Measurements from ENCODE around the gene CNTNAP2. TPM values are rescaled to one million over a fixed set of nuclear protein-coding genes. Genes with fewer than 3 reads are reported as not detected.

Gene CNTNAP2
- total RNA-seq, 1 donor from 2014 or later = 0.22 TPM

GRCh38 chr7:147436718-147437117 lies 1320.1 kb downstream of the CNTNAP2 start:
- DNase-seq = no peak
- ATAC-seq = no peak
- intact Hi-C loops (cut with micrococcal nuclease) = no loop called here

DNA sequence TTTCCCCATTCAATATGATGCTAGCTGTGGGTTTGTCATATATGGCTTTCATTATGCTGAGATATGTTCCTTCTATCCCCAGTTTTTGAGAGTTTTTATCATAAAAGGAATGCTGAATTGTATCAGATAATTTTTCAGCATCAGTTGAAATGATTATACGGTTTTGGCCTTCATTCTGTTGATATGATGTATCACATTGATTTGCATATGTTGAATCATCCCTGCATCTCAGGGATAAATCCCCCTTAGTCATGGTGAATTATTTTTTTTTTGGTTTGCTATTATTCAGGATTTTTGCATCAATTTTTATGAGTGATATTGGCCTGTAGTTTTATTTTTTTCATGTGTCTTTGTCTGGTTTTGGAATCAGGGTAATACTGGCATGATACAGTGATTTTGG lies 1321.6 kb downstream of the CNTNAP2 start:
- no peak for ATAC-seq
- intact Hi-C loops (cut with micrococcal nuclease) = no loop called here
- no peak for DNase-seq

DNA sequence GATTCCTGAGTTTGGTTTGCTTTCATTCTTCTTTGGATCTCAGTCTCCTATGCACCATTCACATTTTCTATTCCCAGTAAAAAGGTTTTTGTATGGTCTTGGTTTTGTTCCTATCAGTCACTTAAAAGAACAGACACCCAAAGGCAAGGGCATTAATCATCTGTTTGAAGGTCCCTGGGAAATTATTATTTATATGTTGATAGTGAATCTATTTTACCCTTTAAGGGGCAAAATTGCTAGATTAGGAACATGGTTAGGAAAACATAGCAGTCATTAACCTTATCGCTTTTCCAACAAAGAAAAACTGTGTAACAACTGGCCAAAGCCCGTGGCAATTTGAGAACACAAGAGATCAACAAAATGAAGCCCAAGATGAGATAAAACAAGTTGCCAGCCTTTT lies 1327.3 kb downstream of the CNTNAP2 start:
- DNase-seq = no peak
- ATAC-seq = no peak
- intact Hi-C loops (cut with micrococcal nuclease) = no loop called here

- DNase-seq = no peak
- intact Hi-C loops (cut with micrococcal nuclease) = no loop called here
- no peak for ATAC-seq
Observed at GRCh38 chr7:147452816-147453215, 1336.2 kb downstream of the CNTNAP2 start.

DNA sequence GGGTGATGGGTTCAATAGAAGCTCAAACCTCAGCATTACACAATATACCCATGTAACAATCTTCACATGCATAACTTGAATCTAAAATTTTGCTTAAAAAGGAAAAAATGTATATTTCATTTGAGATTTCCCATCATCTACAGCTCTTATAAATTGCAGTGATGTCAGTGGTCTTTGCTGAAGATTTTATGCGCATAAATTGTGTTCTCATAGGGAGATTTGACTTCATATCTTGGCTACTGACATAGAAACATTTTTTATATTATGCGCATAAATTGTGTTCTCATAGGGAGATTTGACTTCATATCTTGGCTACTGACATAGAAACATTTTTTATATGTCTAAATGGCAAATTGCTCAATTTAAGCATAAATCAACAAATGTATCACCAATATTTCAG lies 1348.6 kb downstream of the CNTNAP2 start:
- ATAC-seq = no peak
- intact Hi-C loops (cut with micrococcal nuclease) = no loop called here
- no peak for DNase-seq

- intact Hi-C loops (cut with micrococcal nuclease) = no loop called here
- DNase-seq (no peak), ATAC-seq (no peak)
Observed at GRCh38 chr7:147472556-147472955, 1356.0 kb downstream of the CNTNAP2 start.

DNA sequence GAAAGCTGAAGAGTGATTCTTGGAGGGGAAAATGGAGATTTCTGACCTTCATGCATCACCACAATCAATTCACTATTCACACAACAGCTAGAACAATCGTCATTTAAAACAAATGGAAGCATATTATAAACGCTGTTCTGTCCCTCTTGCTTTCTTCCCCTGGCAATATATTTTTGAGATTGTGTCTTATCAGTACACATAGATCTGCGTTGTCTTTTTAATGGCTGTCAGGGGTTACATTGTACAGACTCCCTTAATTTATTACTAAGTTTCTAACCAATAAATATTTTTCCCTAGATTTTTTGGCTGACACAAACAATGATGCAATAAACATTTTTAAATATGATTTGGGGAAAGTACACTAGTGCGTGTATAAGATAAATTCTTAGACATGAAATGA lies 1358.3 kb downstream of the CNTNAP2 start:
- intact Hi-C loops (cut with micrococcal nuclease) = no loop called here
- ATAC-seq (no peak), DNase-seq (no peak)

DNA sequence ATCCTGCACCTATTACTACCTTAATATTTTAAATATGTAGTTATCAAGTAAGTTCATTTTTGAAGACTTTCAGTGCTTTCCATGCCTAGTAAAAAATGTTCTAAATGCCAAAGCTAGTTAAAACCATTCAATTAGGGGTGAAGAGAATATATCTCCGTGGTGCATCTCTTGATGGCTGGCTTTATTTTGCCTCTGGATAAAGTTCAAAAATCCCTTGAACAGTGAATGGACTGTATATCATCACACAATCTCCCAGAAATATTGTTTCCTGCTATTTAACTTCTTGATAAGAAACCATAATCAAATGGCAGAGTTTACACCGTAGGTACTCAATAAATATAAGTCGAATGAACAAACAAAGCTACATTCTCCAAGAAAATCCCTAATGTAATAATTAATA lies 1360.9 kb downstream of the CNTNAP2 start:
- intact Hi-C loops (cut with micrococcal nuclease) = no loop called here
- DNase-seq = no peak
- no peak for ATAC-seq

GRCh38 chr7:147478796-147479195 lies 1362.2 kb downstream of the CNTNAP2 start:
- DNase-seq (no peak), ATAC-seq (no peak)
- intact Hi-C loops (cut with micrococcal nuclease) = no loop called here

- intact Hi-C loops (cut with micrococcal nuclease) = no loop called here
- no peak for ATAC-seq
- no peak for DNase-seq
Observed at GRCh38 chr7:147483634-147484292, 1367.2 kb downstream of the CNTNAP2 start.

DNA sequence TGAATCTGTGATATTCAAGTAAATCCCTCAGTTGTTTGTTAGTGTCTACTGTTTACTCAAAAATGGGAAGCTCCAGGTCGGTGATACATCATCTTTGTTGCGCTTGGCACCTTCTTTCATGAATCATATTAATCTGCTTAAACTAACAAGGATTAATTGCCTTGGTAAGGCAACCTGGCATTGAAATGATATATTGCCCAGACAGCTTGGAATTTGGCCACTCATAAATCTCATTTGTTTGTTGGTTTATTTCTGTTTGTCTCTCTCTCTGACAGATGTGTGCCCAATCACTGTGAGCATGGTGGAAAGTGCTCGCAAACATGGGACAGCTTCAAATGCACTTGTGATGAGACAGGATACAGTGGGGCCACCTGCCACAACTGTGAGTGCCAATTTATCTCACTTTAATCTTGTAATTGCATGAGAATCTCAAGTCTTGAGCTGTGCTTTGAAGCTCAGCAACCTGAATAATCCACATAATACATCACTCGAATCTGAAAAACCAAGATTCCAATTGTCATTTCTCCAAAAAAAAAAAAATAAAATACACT lies 1369.1 kb downstream of the CNTNAP2 start:
- ATAC-seq (no peak), DNase-seq (no peak)
- intact Hi-C loops (cut with micrococcal nuclease) = no loop called here

- intact Hi-C loops (cut with micrococcal nuclease) = no loop called here
- no peak for DNase-seq
- no peak for ATAC-seq
Observed at GRCh38 chr7:147492606-147493005, 1376.0 kb downstream of the CNTNAP2 start.

- intact Hi-C loops (cut with micrococcal nuclease) = no loop called here
- ATAC-seq (no peak), DNase-seq (no peak)
Observed at GRCh38 chr7:147496209-147496608, 1379.6 kb downstream of the CNTNAP2 start.

GRCh38 chr7:147497246-147497645 lies 1380.6 kb downstream of the CNTNAP2 start:
- DNase-seq = no peak
- no peak for ATAC-seq
- intact Hi-C loops (cut with micrococcal nuclease) = no loop called here

GRCh38 chr7:147498081-147498480 lies 1381.5 kb downstream of the CNTNAP2 start:
- intact Hi-C loops (cut with micrococcal nuclease) = no loop called here
- DNase-seq = no peak
- no peak for ATAC-seq

DNA sequence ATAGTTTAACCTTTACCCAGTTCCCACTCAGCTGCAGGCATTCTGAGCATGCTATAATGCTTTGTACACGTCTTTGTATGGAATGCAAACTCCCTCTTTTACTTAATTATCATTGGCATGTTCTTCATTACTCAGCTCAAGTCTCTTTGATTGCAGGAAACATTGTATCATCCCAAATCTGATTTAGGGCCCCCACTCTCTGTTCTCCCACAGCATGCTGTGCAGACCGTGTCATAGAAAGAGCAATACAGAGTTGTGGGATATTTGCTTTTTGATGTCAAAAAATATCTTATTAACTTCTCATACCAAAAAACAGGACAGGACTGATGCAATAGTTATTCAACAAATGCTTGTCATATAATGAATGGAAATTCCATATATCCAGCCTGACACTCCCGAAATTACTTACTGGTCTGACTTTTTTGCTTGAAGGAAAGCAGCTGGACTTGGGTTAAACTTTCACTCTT lies 1392.5 kb downstream of the CNTNAP2 start:
- DNase-seq (no peak), ATAC-seq (no peak)
- intact Hi-C loops (cut with micrococcal nuclease) = no loop called here

GRCh38 chr7:147509541-147510200 lies 1393.1 kb downstream of the CNTNAP2 start:
- intact Hi-C loops (cut with micrococcal nuclease) = no loop called here

GRCh38 chr7:147510201-147510542 lies 1393.6 kb downstream of the CNTNAP2 start:
- DNase-seq (no peak), ATAC-seq (no peak)
- intact Hi-C loops (cut with micrococcal nuclease) = no loop called here

More at GRCh38 chr7:147509541-147510200, 1393.1 kb downstream of the CNTNAP2 start:
- ATAC-seq = no peak
- no peak for DNase-seq

GRCh38 chr7:147510923-147511322 lies 1394.3 kb downstream of the CNTNAP2 start:
- ATAC-seq (no peak), DNase-seq (no peak)
- intact Hi-C loops (cut with micrococcal nuclease) = no loop called here

DNA sequence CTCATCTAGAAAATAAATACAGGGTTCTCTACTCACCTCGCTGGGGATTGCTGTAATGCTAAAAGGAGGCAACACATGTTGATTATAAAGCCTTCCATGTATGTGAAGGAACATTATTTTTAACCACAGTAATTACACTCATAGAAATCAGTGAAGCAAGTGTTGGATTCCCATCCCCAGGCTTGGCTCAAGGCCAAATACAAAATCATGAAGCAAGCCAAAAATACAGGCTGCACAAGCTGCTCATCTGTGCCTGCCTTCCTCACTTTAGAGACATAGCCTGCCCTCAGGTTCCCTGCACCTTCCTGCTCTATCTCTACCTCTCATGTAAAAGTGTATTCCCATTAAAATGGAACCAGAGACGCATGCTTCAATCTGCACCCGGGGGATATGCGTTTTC lies 1396.8 kb downstream of the CNTNAP2 start:
- intact Hi-C loops (cut with micrococcal nuclease) = no loop called here
- ATAC-seq (no peak), DNase-seq (no peak)

GRCh38 chr7:147516391-147516790 lies 1399.8 kb downstream of the CNTNAP2 start:
- intact Hi-C loops (cut with micrococcal nuclease) = no loop called here
- no peak for DNase-seq

More at GRCh38 chr7:147516391-147516790, 1399.8 kb downstream of the CNTNAP2 start:
- no peak for ATAC-seq

Measured in left ventricle myocardium superior (tissue), 1 donor.